Measurements from ENCODE around the gene PPP1R12B.
"Not testable (repeated sequence)": the region's sequence is repeated elsewhere in the genome, so short reads cannot be mapped to it uniquely, and the experiment has no call there.

The PPP1R12B gene

GRCh38 chr1:202545647-202546303 lies 197.3 kb downstream of the PPP1R12B start:
- not testable (repeated sequence) for H3K27me3 ChIP-seq

DNA sequence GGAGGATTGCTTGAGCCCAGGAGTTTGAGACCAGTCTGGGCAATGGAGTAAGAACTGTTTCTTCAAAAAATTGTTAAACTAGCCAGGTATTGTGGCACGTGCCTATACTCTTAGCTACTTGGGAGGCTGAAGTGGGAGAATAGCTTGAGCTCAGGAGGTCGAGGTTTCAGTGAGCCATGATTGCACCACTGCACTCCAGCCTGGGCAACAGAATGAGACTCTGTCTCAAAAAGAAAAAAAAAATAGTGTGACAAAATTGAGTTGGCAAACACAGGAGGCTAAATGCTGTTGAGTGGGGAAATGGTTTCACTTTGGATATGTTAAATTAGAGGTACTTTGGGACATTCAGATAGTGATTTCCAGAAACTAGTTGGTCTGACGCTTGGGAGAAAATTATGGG lies 197.9 kb downstream of the PPP1R12B start:
- not testable (repeated sequence) for H3K27me3 ChIP-seq; H3K9me3 ChIP-seq; H3K4me3 ChIP-seq (ENCODE audit: low read depth in 1 of 2, low read length in 1 of 2); H3K27ac ChIP-seq; H3K4me1 ChIP-seq (ENCODE audit: control insufficient read depth in 1 of 2, insufficient read depth in 1 of 2, low read depth in 1 of 2, low read length in 1 of 2)
- peaks cover 15% of the 10 kb centered on the region for H3K36me3 ChIP-seq

More at GRCh38 chr1:202545647-202546303, 197.3 kb downstream of the PPP1R12B start:
- H3K36me3 ChIP-seq: peaks cover 15% of the 10 kb centered on the region
- not testable (repeated sequence) for H3K9me3 ChIP-seq; H3K4me3 ChIP-seq (ENCODE audit: low read depth in 1 of 2, low read length in 1 of 2); H3K27ac ChIP-seq; H3K4me1 ChIP-seq (ENCODE audit: control insufficient read depth in 1 of 2, insufficient read depth in 1 of 2, low read depth in 1 of 2, low read length in 1 of 2)

- H3K27me3 ChIP-seq; H3K27ac ChIP-seq; H3K9me3 ChIP-seq; H3K4me1 ChIP-seq (ENCODE audit: control insufficient read depth in 1 of 2, insufficient read depth in 1 of 2, low read depth in 1 of 2, low read length in 1 of 2); H3K4me3 ChIP-seq (ENCODE audit: low read depth in 1 of 2, low read length in 1 of 2): not testable (repeated sequence)
- H3K36me3 ChIP-seq: peaks cover 17% of the 10 kb centered on the region
Observed at GRCh38 chr1:202546796-202547195, 198.3 kb downstream of the PPP1R12B start.

GRCh38 chr1:202547215-202547614 lies 198.7 kb downstream of the PPP1R12B start:
- Histone ChIP-seq H3K9me3 (no peaks in the 10 kb centered on the region), H3K36me3 (peaks cover 21% of the 10 kb centered on the region), H3K4me1 (ENCODE audit: control insufficient read depth in 1 of 2, insufficient read depth in 1 of 2, low read depth in 1 of 2, low read length in 1 of 2) (no peaks in the 10 kb centered on the region), H3K27ac (no peak overlapping the region), H3K4me3 (ENCODE audit: low read depth in 1 of 2, low read length in 1 of 2) (no peak overlapping the region), H3K27me3 (no peaks in the 10 kb centered on the region)
- TF ChIP-seq CTCF (IDR thresholded peaks at IDR 0.05): no peak

- not testable (repeated sequence) for H3K4me1 ChIP-seq (ENCODE audit: control insufficient read depth in 1 of 2, insufficient read depth in 1 of 2, low read depth in 1 of 2, low read length in 1 of 2); H3K4me3 ChIP-seq (ENCODE audit: low read depth in 1 of 2, low read length in 1 of 2); H3K27me3 ChIP-seq; H3K27ac ChIP-seq; H3K9me3 ChIP-seq
- H3K36me3 ChIP-seq: peaks cover 20% of the 10 kb centered on the region
Observed at GRCh38 chr1:202550088-202550487, 201.6 kb downstream of the PPP1R12B start.

DNA sequence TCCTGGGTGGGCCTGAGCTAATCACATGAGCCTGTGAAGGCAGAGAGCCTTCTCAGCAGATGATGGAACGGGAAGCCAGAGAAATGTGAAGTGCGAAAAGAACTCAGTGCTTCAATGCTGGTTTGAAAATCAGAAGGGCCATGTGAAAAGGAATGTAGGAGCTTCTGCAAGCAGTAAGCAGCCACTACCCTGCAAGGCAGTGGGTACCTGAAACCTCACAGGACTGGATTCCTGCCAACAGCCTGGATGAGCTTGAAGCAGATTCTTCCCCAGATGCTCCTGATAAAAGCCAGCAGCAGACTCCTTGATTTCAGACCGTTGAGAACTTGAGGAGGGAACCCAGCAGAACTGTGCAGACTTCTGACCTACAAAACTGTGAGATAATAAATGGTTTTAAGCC lies 203.2 kb downstream of the PPP1R12B start:
- Histone ChIP-seq H3K27me3 (no peaks in the 10 kb centered on the region), H3K4me3 (ENCODE audit: low read depth in 1 of 2, low read length in 1 of 2) (no peak overlapping the region), H3K9me3 (no peaks in the 10 kb centered on the region), H3K4me1 (ENCODE audit: control insufficient read depth in 1 of 2, insufficient read depth in 1 of 2, low read depth in 1 of 2, low read length in 1 of 2) (no peaks in the 10 kb centered on the region), H3K36me3 (peaks cover 23% of the 10 kb centered on the region), H3K27ac (no peak overlapping the region)
- TF ChIP-seq CTCF (IDR thresholded peaks at IDR 0.05): no peak

DNA sequence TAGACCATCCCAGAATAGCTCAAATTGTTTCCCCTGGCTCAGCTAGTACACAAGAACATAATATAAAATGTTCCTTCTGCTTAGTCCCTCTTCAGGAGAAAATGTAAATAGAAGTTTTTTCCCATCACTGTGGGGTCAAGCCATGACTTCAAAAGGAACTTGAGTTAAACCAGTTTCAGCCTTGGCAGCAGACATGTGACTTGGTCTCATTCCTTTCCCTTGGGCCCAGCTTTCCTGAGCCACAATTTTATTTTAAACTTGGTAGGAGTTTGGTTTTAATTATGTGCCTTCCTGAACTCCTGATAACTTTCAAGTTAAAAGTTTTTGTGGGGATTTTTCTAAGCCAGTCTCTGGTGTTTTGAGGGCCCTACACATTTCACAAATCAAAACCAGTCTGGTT lies 204.1 kb downstream of the PPP1R12B start:
- H3K4me1 ChIP-seq (ENCODE audit: control insufficient read depth in 1 of 2, insufficient read depth in 1 of 2, low read depth in 1 of 2, low read length in 1 of 2); H3K27me3 ChIP-seq; H3K4me3 ChIP-seq (ENCODE audit: low read depth in 1 of 2, low read length in 1 of 2); H3K27ac ChIP-seq; H3K9me3 ChIP-seq: not testable (repeated sequence)
- peaks cover 28% of the 10 kb centered on the region for H3K36me3 ChIP-seq

- H3K4me1 ChIP-seq (ENCODE audit: control insufficient read depth in 1 of 2, insufficient read depth in 1 of 2, low read depth in 1 of 2, low read length in 1 of 2); H3K9me3 ChIP-seq; H3K27ac ChIP-seq; H3K4me3 ChIP-seq (ENCODE audit: low read depth in 1 of 2, low read length in 1 of 2); H3K27me3 ChIP-seq: not testable (repeated sequence)
- peaks cover 28% of the 10 kb centered on the region for H3K36me3 ChIP-seq
Observed at GRCh38 chr1:202553078-202553477, 204.6 kb downstream of the PPP1R12B start.
